Nephron (organoid): ENCODE results near the gene PDLIM5.
A peak's percentile ranks its signal among the peaks of the same experiment; 100 is the strongest.
"Not testable (repeated sequence)": the region's sequence is repeated elsewhere in the genome, so short reads cannot be mapped to it uniquely, and the experiment has no call there.

Experiments
- H3K27ac Mint-ChIP-seq, 3 experiments: 2 replicates each; pipeline ENCODE4 v1.8.0; 2020; ENCODE audit warnings: mixed read lengths in 3 of 3, mild to moderate bottlenecking in 2 of 3, moderate library complexity in 1 of 3
- H3K27me3 Mint-ChIP-seq: 2 replicates; pipeline ENCODE4 v1.8.0; 2021; ENCODE audit warnings: low read depth, mild to moderate bottlenecking, moderate library complexity, mixed read lengths
- H3K36me3 Mint-ChIP-seq: 2 replicates; pipeline ENCODE4 v1.8.0; 2020; ENCODE audit warnings: low read depth, mixed read lengths
- H3K4me1 Mint-ChIP-seq: 2 replicates; pipeline ENCODE4 v1.8.0; 2020; ENCODE audit warnings: mixed read lengths
- H3K4me3 Mint-ChIP-seq, 3 experiments: 2 replicates each; pipeline ENCODE4 v1.8.0; 2020; ENCODE audit warnings: mild to moderate bottlenecking in 3 of 3, mixed read lengths in 3 of 3, moderate library complexity in 2 of 3
- H3K9me3 Mint-ChIP-seq: 2 replicates; pipeline ENCODE4 v1.8.0; 2020; ENCODE audit warnings: mixed read lengths
- CTCF ChIP-seq, 3 experiments: fragments of 200-600 bp; sonication (generic); IDR thresholded peaks; one replicate each; pipeline ENCODE4 v1.5.0; 2021; ENCODE audit warnings: antibody characterized with exemption in 3 of 3; ENCODE audit not compliant: unreplicated experiment in 3 of 3

Gene PDLIM5

DNA sequence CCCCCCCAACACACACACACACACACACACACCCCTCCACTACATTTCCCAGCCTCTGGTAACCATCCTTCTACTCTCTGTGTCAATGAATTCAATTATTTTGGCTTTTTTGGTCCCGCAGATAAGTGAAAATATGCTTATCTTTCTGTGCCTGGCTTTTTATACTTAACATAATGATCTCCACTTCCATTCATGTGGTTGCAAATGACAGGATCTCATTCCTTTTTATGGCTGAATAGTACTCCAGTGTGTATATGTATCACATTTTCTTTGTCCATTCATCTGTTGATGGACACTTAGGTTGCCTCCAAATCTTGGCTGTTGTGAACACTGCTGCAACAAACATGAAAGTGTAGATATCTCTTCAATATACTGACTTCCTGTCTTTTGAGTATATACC is 59.8 kb downstream of the PDLIM5 start:
- H3K27ac Mint-ChIP-seq, result no peak overlapping the region
- peaks cover 23% of the 10 kb centered on the region for H3K36me3 Mint-ChIP-seq
- no peak overlapping the region for H3K4me3 Mint-ChIP-seq
- H3K4me1 Mint-ChIP-seq, result peaks cover 24% of the 10 kb centered on the region
- no peak for TF ChIP-seq CTCF (IDR thresholded peaks at IDR 0.05; ENCODE audit: unreplicated experiment in 3 of 3)
- H3K9me3 Mint-ChIP-seq, result peaks cover 17% of the 10 kb centered on the region
- no peaks in the 10 kb centered on the region for H3K27me3 Mint-ChIP-seq

DNA sequence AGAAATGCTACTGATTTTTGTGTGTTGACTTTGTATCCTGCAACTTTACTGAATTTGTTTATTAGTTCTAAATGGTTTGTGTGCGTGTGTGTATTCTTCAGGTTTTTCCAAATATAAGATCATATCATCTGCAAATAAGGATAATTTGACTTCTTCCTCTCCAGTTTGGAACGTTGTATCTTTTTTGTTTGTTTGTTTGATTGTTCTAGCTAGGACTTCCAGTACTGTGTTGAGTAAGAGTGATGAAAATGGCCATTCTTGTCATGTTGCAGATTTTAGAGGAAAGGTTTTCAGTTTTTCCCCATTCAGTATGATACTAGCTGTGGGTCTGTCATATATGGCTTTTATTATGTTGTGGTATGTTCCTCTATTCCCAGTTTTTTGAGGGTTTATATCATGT is 61.8 kb downstream of the PDLIM5 start:
- Mint-ChIP-seq H3K4me1 (peaks cover 19% of the 10 kb centered on the region), H3K36me3 (peaks cover 23% of the 10 kb centered on the region), H3K9me3 (peaks cover 17% of the 10 kb centered on the region)
- H3K4me3 Mint-ChIP-seq, H3K27ac Mint-ChIP-seq, H3K27me3 Mint-ChIP-seq: not testable (repeated sequence)

DNA sequence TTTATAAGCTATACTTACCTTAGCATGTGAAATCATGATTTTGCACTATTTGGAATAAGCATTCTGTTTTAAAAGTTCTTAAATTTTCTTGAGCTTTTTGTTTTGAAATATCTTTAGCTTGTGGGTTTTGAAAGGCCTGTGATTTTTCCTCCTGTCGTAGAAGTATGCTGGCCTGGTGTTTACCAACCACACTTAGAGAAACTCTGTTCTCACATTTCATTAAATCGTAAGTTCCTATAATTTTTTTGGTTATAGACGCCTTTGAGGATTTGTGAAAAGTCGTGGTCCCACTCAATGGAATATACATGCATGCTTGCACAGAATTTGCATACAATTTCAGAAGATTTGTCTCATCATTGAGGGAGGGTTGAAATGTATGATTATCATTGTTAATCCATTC is 63.6 kb downstream of the PDLIM5 start:
- TF ChIP-seq CTCF (IDR thresholded peaks at IDR 0.05; ENCODE audit: unreplicated experiment in 3 of 3), result no peak
- Mint-ChIP-seq H3K4me1 (peaks cover 22% of the 10 kb centered on the region), H3K27me3 (no peaks in the 10 kb centered on the region), H3K27ac (no peak overlapping the region), H3K4me3 (no peak overlapping the region), H3K36me3 (peaks cover 23% of the 10 kb centered on the region), H3K9me3 (peaks cover 17% of the 10 kb centered on the region)

DNA sequence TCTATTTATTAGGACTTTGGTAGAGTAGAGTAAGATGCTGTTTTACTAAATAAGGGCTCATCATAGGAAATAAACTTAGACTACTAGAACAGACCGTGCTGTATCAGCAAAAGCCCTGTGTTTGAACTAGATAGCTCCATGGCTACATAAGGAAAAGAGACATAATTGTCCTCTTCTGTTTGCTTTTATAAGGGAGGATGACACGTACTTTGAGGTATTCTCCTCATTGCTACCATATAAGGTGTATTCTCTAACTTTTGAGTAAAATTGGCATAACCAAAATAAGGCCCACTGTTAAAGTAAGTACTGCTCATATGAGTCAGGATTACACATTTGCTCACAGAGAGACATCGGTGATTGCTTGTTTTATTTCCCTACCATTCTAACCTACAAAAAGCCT is 64.3 kb downstream of the PDLIM5 start:
- H3K9me3 Mint-ChIP-seq, result peaks cover 17% of the 10 kb centered on the region
- TF ChIP-seq CTCF (IDR thresholded peaks at IDR 0.05; ENCODE audit: unreplicated experiment in 3 of 3), result no peak

GRCh38 chr4:94516999-94517398 is 65.3 kb downstream of the PDLIM5 start:
- Mint-ChIP-seq H3K4me1 (peaks cover 28% of the 10 kb centered on the region), H3K36me3 (peaks cover 18% of the 10 kb centered on the region), H3K4me3 (no peak overlapping the region), H3K9me3 (peaks cover 17% of the 10 kb centered on the region), H3K27me3 (no peaks in the 10 kb centered on the region), H3K27ac (peak overlapping the region in 1 of 3 experiments; percentile 41)
- TF ChIP-seq CTCF (IDR thresholded peaks at IDR 0.05; ENCODE audit: unreplicated experiment in 3 of 3), result no peak

More for the DNA sequence above, 64.3 kb downstream of the PDLIM5 start:
- Mint-ChIP-seq H3K4me1 (peaks cover 25% of the 10 kb centered on the region), H3K27me3 (no peaks in the 10 kb centered on the region), H3K27ac (peak overlapping the region in 1 of 3 experiments; percentile 28), H3K36me3 (peaks cover 23% of the 10 kb centered on the region), H3K4me3 (no peak overlapping the region)

GRCh38 chr4:94517492-94517891 is 65.8 kb downstream of the PDLIM5 start:
- peaks cover 14% of the 10 kb centered on the region for H3K36me3 Mint-ChIP-seq
- H3K27me3 Mint-ChIP-seq, result no peaks in the 10 kb centered on the region
- TF ChIP-seq CTCF (IDR thresholded peaks at IDR 0.05; ENCODE audit: unreplicated experiment in 3 of 3), result no peak
- H3K27ac Mint-ChIP-seq, result no peak overlapping the region
- H3K9me3 Mint-ChIP-seq, result peaks cover 17% of the 10 kb centered on the region
- peaks cover 28% of the 10 kb centered on the region for H3K4me1 Mint-ChIP-seq
- H3K4me3 Mint-ChIP-seq, result no peak overlapping the region
